GM19025 (cell line): ENCODE measurements around the gene DCP1B.

Experiments
- ATAC-seq: cut with Tn5 transposase; IDR thresholded peaks from one replicate; pipeline ENCODE4 v1.9.1; 2021; ENCODE audit warnings: mild to moderate bottlenecking, low read depth, moderate library complexity; ENCODE audit not compliant: unreplicated experiment

DCP1B gene

GRCh38 chr12:1908758-1909157, 95.5 kb downstream of the DCP1B start:
- ATAC-seq = no peak

GRCh38 chr12:1907652-1908611, 96.3 kb downstream of the DCP1B start:
- ATAC-seq = no peak

GRCh38 chr12:1906579-1906978, 97.7 kb downstream of the DCP1B start:
- no peak for ATAC-seq

GRCh38 chr12:1904875-1905274, 99.4 kb downstream of the DCP1B start:
- no peak for ATAC-seq

- ATAC-seq = no peak
Measured at GRCh38 chr12:1896964-1897363, 107.3 kb downstream of the DCP1B start.
